ENCODE data around the gene RDH13. TPM values are rescaled to one million over a fixed set of nuclear protein-coding genes. Genes with fewer than 3 reads are reported as not detected.

The RDH13 gene
- total and polyA plus RNA-seq, 4 donors: 8.9 to 11.7 (median 9.5) TPM

DNA sequence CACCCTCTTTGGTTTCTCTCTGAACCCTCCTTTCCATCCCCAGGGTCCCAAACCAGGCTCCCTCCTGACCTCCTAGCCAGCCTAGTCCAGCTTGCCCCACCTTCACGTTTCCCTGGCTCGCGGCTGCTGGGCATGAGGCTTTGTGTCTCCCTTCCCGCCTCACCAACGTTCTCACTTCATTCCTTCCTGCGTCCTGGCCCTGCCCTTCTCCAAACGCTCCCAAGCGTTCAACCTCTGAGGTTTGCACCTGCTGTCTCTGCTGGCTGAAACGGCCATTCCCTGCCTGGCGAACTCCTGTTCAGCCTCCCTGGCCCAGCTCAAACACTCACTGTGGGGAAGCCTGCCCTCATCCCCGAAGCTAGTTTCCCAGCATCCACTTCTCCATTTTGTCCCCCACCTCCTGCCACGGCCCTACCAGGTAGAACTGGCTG is 25.1 kb upstream of the RDH13 start:
- Histone ChIP-seq H3K36me3 (ENCODE audit: control insufficient read depth in 4 of 4, insufficient read depth in 3 of 4, low read depth in 1 of 4, low read length in 3 of 4) (peaks cover 0 to 15% (median 6%) of the 10 kb centered on the region in 4 donors), H3K9ac (ENCODE audit: low read depth in 1 of 2, low read length in 2 of 2) (no peak overlapping the region), H3K4me3 (ENCODE audit: low read depth in 1 of 3, low read length in 3 of 3) (no peak overlapping the region), H3K27me3 (ENCODE audit: control insufficient read depth in 4 of 4, insufficient read depth in 4 of 4, low read length in 3 of 4) (peaks cover 0 to 5% (median 1%) of the 10 kb centered on the region in 4 donors), H3K27ac (ENCODE audit: low read depth in 1 of 2, low read length in 2 of 2) (no peak overlapping the region), H3K9me3 (ENCODE audit: control insufficient read depth in 4 of 4, low read length in 3 of 4) (no peaks in the 10 kb centered on the region), H3K4me1 (ENCODE audit: control insufficient read depth in 4 of 4, insufficient read depth in 4 of 4, low read length in 3 of 4) (peaks cover 3 to 16% (median 10%) of the 10 kb centered on the region in 4 donors)
- TF ChIP-seq ZBTB33 (IDR thresholded peaks at IDR 0.05) (no peak), REST (IDR thresholded peaks at IDR 0.05) (no peak), EGR1 (IDR thresholded peaks at IDR 0.05; ENCODE audit: low read depth in 2 of 2) (no peak), RAD21 (IDR thresholded peaks at IDR 0.05) (no peak), CTCF (IDR thresholded peaks at IDR 0.05; ENCODE audit: low read depth, low read length, missing input control) (no peak), HNF4G (IDR thresholded peaks at IDR 0.05) (no peak), SP1 (IDR thresholded peaks at IDR 0.05) (no peak), HNF4A (conservative IDR thresholded peaks at IDR 0.05) (no peak), NR2F2 (IDR thresholded peaks at IDR 0.05) (no peak), GABPA (IDR thresholded peaks at IDR 0.05 in 1 of 2, conservative IDR thresholded peaks at IDR 0.05 in 1 of 2) (no peak), JUND (IDR thresholded peaks at IDR 0.05) (no peak)
- TF ChIP-seq, protein P1, sequence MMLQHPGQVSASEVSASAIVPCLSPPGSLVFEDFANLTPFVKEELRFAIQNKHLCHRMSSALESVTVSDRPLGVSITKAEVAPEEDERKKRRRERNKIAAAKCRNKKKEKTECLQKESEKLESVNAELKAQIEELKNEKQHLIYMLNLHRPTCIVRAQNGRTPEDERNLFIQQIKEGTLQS (IDR thresholded peaks at IDR 0.05): no peak
- DNase-seq (ENCODE audit: low spot score): no peak
- WGBS: 62% methylated on average over 12 of the region's 12 CpGs

- no peak overlapping the region for H3K9ac ChIP-seq (ENCODE audit: low read depth in 1 of 2, low read length in 2 of 2)
- 19% methylated on average over 17 of the region's 17 CpGs for WGBS
- peaks cover 0 to 5% (median 1%) of the 10 kb centered on the region in 4 donors for H3K27me3 ChIP-seq (ENCODE audit: control insufficient read depth in 4 of 4, insufficient read depth in 4 of 4, low read length in 3 of 4)
- H3K36me3 ChIP-seq (ENCODE audit: control insufficient read depth in 4 of 4, insufficient read depth in 3 of 4, low read depth in 1 of 4, low read length in 3 of 4): peaks cover 0 to 13% (median 5%) of the 10 kb centered on the region in 4 donors
- peaks cover 3 to 16% (median 10%) of the 10 kb centered on the region in 4 donors for H3K4me1 ChIP-seq (ENCODE audit: control insufficient read depth in 4 of 4, insufficient read depth in 4 of 4, low read length in 3 of 4)
- H3K4me3 ChIP-seq (ENCODE audit: low read depth in 1 of 3, low read length in 3 of 3): peak overlapping the region in 1 of 3 donors; percentile 46
- no peaks in the 10 kb centered on the region for H3K9me3 ChIP-seq (ENCODE audit: control insufficient read depth in 4 of 4, low read length in 3 of 4)
- TF ChIP-seq, protein P1 (IDR thresholded peaks at IDR 0.05): no peak
- TF ChIP-seq TAF1 (conservative IDR thresholded peaks at IDR 0.05) (no peak), HNF4A (conservative IDR thresholded peaks at IDR 0.05) (no peak), HNF4G (IDR thresholded peaks at IDR 0.05) (no peak), RXRA (IDR thresholded peaks at IDR 0.05) (no peak), FOXA2 (IDR thresholded peaks at IDR 0.05) (no peak), YY1 (IDR thresholded peaks at IDR 0.05) (no peak), FOXA1 (IDR thresholded peaks at IDR 0.05) (no peak), GABPA (IDR thresholded peaks at IDR 0.05 in 1 of 2, conservative IDR thresholded peaks at IDR 0.05 in 1 of 2) (no peak), EGR1 (IDR thresholded peaks at IDR 0.05; ENCODE audit: low read depth in 2 of 2) (no peak), SP1 (IDR thresholded peaks at IDR 0.05) (no peak)
- TF ChIP-seq, protein P2, sequence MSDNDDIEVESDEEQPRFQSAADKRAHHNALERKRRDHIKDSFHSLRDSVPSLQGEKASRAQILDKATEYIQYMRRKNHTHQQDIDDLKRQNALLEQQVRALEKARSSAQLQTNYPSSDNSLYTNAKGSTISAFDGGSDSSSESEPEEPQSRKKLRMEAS (IDR thresholded peaks at IDR 0.05): no peak
- DNase-seq (ENCODE audit: low spot score): no peak
- H3K27ac ChIP-seq (ENCODE audit: low read depth in 1 of 2, low read length in 2 of 2): no peak overlapping the region
Measured at GRCh38 chr19:55087542-55087901, 24.6 kb upstream of the RDH13 start.
